ENCODE measurements around the gene SCAP. TPM values are rescaled to one million over a fixed set of nuclear protein-coding genes. Genes with fewer than 3 reads are reported as not detected.
A peak's percentile ranks its signal among the peaks of the same experiment; 100 is the strongest.

Gene SCAP
- total and polyA plus RNA-seq, 2 of the 13 experiments (the other 11 are each of a cell fraction or from before 2014, with no cell fraction given): 40.4 to 53.3 TPM

GRCh38 chr3:47475570-47476329 lies at the start of gene SCAP (continued):
- TF ChIP-seq HCFC1 (IDR thresholded peaks at IDR 0.05; ENCODE audit: low read depth, low read length) (peak; percentile 47; the same call in 1 of the 2 replicates), KDM5B (CRISPR knock-in tag; IDR thresholded peaks at IDR 0.05; ENCODE audit: borderline replicate concordance) (peak; percentile 36; the same call in 1 of the 2 replicates), ZNF710 (CRISPR knock-in tag; IDR thresholded peaks at IDR 0.05; ENCODE audit: borderline replicate concordance) (peak; percentile 58), ZKSCAN8 (CRISPR knock-in tag; IDR thresholded peaks at IDR 0.05; ENCODE audit: borderline replicate concordance) (peak; percentile 32; the same call in 1 of the 2 replicates), ZNF562 (CRISPR knock-in tag; IDR thresholded peaks at IDR 0.05; ENCODE audit: borderline replicate concordance) (no peak), EED (CRISPR knock-in tag; IDR thresholded peaks at IDR 0.05) (no peak), NFIB (CRISPR knock-in tag; IDR thresholded peaks at IDR 0.05; ENCODE audit: borderline replicate concordance) (no peak), CREB3 (CRISPR knock-in tag; IDR thresholded peaks at IDR 0.05) (0 out of 2 replicates have a peak, but pooled peaks have one; percentile 37), PBX2 (CRISPR knock-in tag; IDR thresholded peaks at IDR 0.05) (no peak), MATR3 (CRISPR knock-in tag; IDR thresholded peaks at IDR 0.05) (no peak), ZSCAN12 (CRISPR knock-in tag; IDR thresholded peaks at IDR 0.05) (peak; percentile 69; the same call in 1 of the 2 replicates), ZNF451 (CRISPR knock-in tag; IDR thresholded peaks at IDR 0.05) (peak; percentile 95), KDM3A (CRISPR knock-in tag; IDR thresholded peaks at IDR 0.05; ENCODE audit: low read depth) (no peak), YEATS4 (CRISPR knock-in tag; IDR thresholded peaks at IDR 0.05; ENCODE audit: borderline replicate concordance) (peak; percentile 75; the same call in 1 of the 2 replicates), RORA (CRISPR knock-in tag; IDR thresholded peaks at IDR 0.05) (no peak), ZNF24 (IDR thresholded peaks at IDR 0.05) (no peak), ZNF207 (IDR thresholded peaks at IDR 0.05; ENCODE audit: borderline replicate concordance) (no peak), TP53 (CRISPR knock-in tag; conservative IDR thresholded peaks at IDR 0.05) (no peak), KAT7 (CRISPR knock-in tag; IDR thresholded peaks at IDR 0.05; ENCODE audit: borderline replicate concordance) (peak; percentile 97), ZNF598 (CRISPR knock-in tag; IDR thresholded peaks at IDR 0.05; ENCODE audit: borderline replicate concordance) (no peak), PHF8 (CRISPR knock-in tag; IDR thresholded peaks at IDR 0.05) (peak; percentile 87), TMF1 (CRISPR knock-in tag; IDR thresholded peaks at IDR 0.05; ENCODE audit: low read depth) (peak; percentile 19; the same call in 1 of the 2 replicates), ZNF790 (CRISPR knock-in tag; IDR thresholded peaks at IDR 0.05; ENCODE audit: borderline replicate concordance) (no peak), ZNF281 (CRISPR knock-in tag; IDR thresholded peaks at IDR 0.05; ENCODE audit: borderline replicate concordance) (peak; percentile 44; the same call in 1 of the 2 replicates)

Measured in HepG2 (cell line).